ENCODE data around the gene ARHGAP31. TPM values are rescaled to one million over a fixed set of nuclear protein-coding genes. Genes with fewer than 3 reads are reported as not detected.

The ARHGAP31 gene
- total RNA-seq, 2 donors from 2014 or later: 6.5 to 8.9 TPM

Other genes with a start within 250 kb of the ARHGAP31 start
- not detected for gene TEX55, start 148.2 kb upstream of the ARHGAP31 start, total RNA-seq
- not detected for gene UPK1B, start 120.8 kb upstream of the ARHGAP31 start, total RNA-seq
- gene B4GALT4, start 53.5 kb upstream of the ARHGAP31 start, total RNA-seq: 10 to 100 TPM; 43.1 to 54.5 TPM
- gene TMEM39A, start 169.2 kb downstream of the ARHGAP31 start, total RNA-seq: 10 to 100 TPM; 37.4 to 48.8 TPM
- gene POGLUT1, start 174.6 kb downstream of the ARHGAP31 start, total RNA-seq: 10 to 100 TPM; 11.2 to 14.8 TPM
- gene TIMMDC1, start 204.2 kb downstream of the ARHGAP31 start, total RNA-seq: 100 to 1,000 TPM in 1 of 2 donors, 10 to 100 TPM in 1; 88.6 to 128 TPM

Data from colonic mucosa (tissue), 2 donors.